Chondrocyte (in vitro differentiated cells): Measurements from ENCODE around the gene USP2. TPM values are rescaled to one million over a fixed set of nuclear protein-coding genes. Genes with fewer than 3 reads are reported as not detected.

Experiments
- DNase-seq: peaks from one replicate; pipeline ENCODE4 v3.0.0; 2021; ENCODE audit warnings: mixed read lengths, low spot score
- H3K27ac Mint-ChIP-seq: one replicate; pipeline ENCODE4 v1.8.0; 2021; ENCODE audit warnings: mild to moderate bottlenecking, moderate library complexity, mixed read lengths; ENCODE audit not compliant: unreplicated experiment
- H3K27me3 Mint-ChIP-seq: 2 replicates; pipeline ENCODE4 v1.8.0; 2021; ENCODE audit warnings: low read depth, mixed read lengths
- H3K36me3 Mint-ChIP-seq: 2 replicates; pipeline ENCODE4 v1.8.0; 2021; ENCODE audit warnings: low read depth, mixed read lengths
- H3K4me1 Mint-ChIP-seq: 2 replicates; pipeline ENCODE4 v1.8.0; 2021; ENCODE audit warnings: low read depth, mild to moderate bottlenecking, mixed read lengths
- H3K4me3 Mint-ChIP-seq: one replicate; pipeline ENCODE4 v1.8.0; 2021; ENCODE audit warnings: mild to moderate bottlenecking, moderate library complexity, mixed read lengths; ENCODE audit not compliant: unreplicated experiment
- H3K9me3 Mint-ChIP-seq: 2 replicates; pipeline ENCODE4 v1.8.0; 2021; ENCODE audit warnings: low read depth, mixed read lengths
- total RNA-seq: library from RNA; stranded (reverse); gene quantifications from 3 replicates; pipeline ENCODE4 v1.2.1, GENCODE V29; 2021
- TF ChIP-seq, protein P1 (sequence below): fragments of 200-600 bp; sonication (generic); IDR thresholded peaks from 2 replicates; pipeline ENCODE4 v1.5.0; 2021; ENCODE audit warnings: antibody characterized with exemption, mild to moderate bottlenecking, moderate library complexity

USP2 gene
- total RNA-seq, 1 donor from 2014 or later: 4.1 TPM

DNA sequence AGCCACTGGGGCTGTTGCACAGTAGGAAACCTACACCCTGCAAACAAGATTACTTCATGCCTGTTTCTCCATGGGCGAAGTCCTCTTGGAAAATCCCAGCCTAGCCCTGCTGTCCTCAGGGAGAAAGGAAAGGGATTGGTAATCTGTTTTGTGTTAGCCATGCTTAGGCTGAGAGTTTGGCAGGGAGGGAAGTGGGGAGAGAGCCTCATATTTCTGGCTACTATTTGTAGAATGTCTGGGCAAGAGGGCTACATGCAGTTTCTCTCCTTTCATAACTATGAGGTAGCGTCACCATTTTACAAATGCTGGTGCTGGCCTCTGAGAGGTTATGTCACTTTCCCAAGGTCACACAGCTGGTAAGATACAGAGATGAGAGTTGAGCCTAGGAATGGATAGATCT lies 34.2 kb downstream of the USP2 start:
- H3K27ac Mint-ChIP-seq: no peak overlapping the region
- no peaks in the 10 kb centered on the region for H3K36me3 Mint-ChIP-seq
- peak; percentile 5 for DNase-seq
- H3K4me3 Mint-ChIP-seq: no peak overlapping the region
- H3K9me3 Mint-ChIP-seq: no peaks in the 10 kb centered on the region
- H3K4me1 Mint-ChIP-seq: peaks cover 11% of the 10 kb centered on the region
- peaks cover 33% of the 10 kb centered on the region for H3K27me3 Mint-ChIP-seq
- TF ChIP-seq, protein P1, sequence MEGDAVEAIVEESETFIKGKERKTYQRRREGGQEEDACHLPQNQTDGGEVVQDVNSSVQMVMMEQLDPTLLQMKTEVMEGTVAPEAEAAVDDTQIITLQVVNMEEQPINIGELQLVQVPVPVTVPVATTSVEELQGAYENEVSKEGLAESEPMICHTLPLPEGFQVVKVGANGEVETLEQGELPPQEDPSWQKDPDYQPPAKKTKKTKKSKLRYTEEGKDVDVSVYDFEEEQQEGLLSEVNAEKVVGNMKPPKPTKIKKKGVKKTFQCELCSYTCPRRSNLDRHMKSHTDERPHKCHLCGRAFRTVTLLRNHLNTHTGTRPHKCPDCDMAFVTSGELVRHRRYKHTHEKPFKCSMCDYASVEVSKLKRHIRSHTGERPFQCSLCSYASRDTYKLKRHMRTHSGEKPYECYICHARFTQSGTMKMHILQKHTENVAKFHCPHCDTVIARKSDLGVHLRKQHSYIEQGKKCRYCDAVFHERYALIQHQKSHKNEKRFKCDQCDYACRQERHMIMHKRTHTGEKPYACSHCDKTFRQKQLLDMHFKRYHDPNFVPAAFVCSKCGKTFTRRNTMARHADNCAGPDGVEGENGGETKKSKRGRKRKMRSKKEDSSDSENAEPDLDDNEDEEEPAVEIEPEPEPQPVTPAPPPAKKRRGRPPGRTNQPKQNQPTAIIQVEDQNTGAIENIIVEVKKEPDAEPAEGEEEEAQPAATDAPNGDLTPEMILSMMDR: no peak

DNA sequence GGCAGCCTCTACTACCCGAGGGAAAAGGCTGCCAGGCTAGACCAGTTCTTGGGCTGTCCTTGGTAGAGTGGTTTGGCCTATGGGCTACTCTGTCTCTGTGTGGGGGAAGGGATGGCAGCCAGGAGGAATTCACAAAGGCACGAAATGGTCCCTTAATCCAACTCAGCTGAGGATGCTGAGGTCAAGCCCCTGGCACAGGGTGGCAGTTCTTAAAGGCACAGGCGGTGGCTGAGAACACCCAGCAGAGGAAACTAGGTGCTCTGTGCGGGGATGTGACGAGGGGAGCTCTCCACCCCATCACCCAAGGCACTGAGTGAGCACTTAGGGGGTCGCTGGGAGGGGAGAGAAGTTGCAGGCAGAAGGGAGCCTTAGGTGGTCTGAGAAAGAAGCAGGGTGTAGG lies 34.9 kb downstream of the USP2 start, which contains the start of gene MFRP:
TSS of gene MFRP (minus strand) at position 101 of the 400 bp plus-strand sequence. CDS start 192 bp downstream, outside the sequence.
- Mint-ChIP-seq H3K27me3 (peaks cover 29% of the 10 kb centered on the region), H3K4me3 (no peak within 1 kb of the TSS), H3K4me1 (peaks cover 11% of the 10 kb centered on the region), H3K27ac (no peak within 1 kb of the TSS), H3K9me3 (no peaks in the 10 kb centered on the region), H3K36me3 (no peaks in the 10 kb centered on the region)
- TF ChIP-seq, protein P1: no peak
- peak; percentile 58 for DNase-seq

DNA sequence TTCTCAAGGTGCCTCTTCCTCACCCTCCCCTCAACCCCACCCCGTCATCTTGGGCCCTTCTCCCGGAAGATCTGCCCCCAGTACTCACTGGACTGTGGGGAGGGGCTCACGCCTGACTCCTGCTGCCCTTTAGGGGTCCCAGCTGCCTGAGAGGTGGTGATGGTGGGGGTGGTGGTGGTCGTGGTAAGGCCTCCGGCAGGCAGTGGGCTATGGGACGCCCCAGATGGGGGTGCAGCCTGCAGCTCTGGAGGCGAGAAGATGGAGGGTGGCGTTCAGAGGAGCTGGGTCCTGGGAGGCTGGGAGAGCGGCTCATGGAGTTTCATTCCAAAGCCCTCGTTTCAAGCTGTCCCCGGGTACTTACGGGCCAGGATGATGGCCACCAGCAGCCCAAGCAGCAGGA lies 35.8 kb downstream of the USP2 start:
- peaks cover 17% of the 10 kb centered on the region for H3K4me1 Mint-ChIP-seq
- no peak overlapping the region for H3K4me3 Mint-ChIP-seq
- H3K36me3 Mint-ChIP-seq: no peaks in the 10 kb centered on the region
- no peak overlapping the region for H3K27ac Mint-ChIP-seq
- DNase-seq: peak; percentile 83
- peaks cover 28% of the 10 kb centered on the region for H3K27me3 Mint-ChIP-seq
- TF ChIP-seq, protein P1: no peak
- no peaks in the 10 kb centered on the region for H3K9me3 Mint-ChIP-seq

DNA sequence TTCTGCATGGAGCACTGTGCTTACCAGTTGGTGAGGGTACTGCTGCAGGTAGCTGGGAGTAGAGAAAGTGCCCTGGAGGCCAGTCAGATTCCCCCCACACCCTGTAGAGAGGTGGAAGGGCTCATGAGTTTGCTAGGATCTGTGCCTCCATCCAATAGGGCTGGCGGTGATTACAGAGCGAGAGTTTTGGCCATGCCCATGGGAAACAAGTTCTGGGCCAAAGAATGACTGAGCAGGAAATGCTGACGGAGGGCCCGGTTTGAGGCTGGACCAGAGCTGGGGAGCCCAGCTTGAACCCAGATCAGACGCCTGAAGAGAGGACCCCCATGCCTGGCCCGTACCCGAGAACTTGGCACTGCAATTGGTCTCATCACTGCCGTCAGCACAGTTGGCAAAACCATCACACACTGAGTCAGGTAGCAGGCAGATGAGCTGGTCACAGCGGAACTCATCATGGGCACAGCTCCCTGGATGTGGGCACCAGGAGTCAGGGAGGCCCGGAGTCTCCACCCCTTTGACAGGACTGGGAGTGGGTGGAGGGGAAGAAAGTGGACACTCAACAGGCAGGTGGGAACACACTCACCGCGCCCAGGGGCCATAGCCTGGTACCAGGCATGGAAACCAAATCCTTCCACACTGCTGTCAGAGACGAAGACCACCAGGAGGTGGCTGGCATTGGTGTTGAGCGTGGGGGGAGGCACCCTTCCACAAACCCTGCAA lies 37.0 kb downstream of the USP2 start:
- TF ChIP-seq, protein P1: no peak
- Mint-ChIP-seq H3K9me3 (no peaks in the 10 kb centered on the region), H3K4me3 (no peak overlapping the region), H3K36me3 (no peaks in the 10 kb centered on the region), H3K27me3 (peaks cover 24% of the 10 kb centered on the region), H3K27ac (no peak overlapping the region), H3K4me1 (peaks cover 18% of the 10 kb centered on the region)
- DNase-seq: peak; percentile 56

DNA sequence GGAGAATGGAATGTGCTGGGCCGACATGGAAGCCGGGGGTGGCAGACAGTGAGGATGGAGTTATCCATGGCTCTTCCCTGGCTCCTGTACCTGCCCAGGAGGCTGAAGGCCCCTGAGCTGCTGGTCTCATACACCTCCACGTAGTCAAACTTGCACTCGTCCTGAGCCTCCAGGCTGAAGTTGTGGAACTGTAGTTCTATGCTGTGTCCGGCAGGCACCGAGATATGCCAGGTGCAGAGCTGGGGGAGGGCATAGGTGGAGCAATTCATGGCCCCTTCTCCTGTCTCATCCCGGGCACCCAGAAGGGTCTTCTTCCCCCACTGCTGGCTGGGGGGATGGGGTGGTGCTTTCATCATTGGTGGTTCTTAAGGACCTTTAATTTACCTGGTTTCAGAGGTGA lies 37.8 kb downstream of the USP2 start:
- no peaks in the 10 kb centered on the region for H3K36me3 Mint-ChIP-seq
- DNase-seq: peak; percentile 37
- TF ChIP-seq, protein P1: no peak
- peaks cover 25% of the 10 kb centered on the region for H3K4me1 Mint-ChIP-seq
- H3K4me3 Mint-ChIP-seq: no peak overlapping the region
- peaks cover 24% of the 10 kb centered on the region for H3K27me3 Mint-ChIP-seq
- H3K9me3 Mint-ChIP-seq: no peaks in the 10 kb centered on the region
- no peak overlapping the region for H3K27ac Mint-ChIP-seq
